ENCODE results near the gene FAM13C. TPM values are rescaled to one million over a fixed set of nuclear protein-coding genes. Genes with fewer than 3 reads are reported as not detected.

The FAM13C gene
- total RNA-seq, 1 donor from 2014 or later, result 11.8 TPM

DNA sequence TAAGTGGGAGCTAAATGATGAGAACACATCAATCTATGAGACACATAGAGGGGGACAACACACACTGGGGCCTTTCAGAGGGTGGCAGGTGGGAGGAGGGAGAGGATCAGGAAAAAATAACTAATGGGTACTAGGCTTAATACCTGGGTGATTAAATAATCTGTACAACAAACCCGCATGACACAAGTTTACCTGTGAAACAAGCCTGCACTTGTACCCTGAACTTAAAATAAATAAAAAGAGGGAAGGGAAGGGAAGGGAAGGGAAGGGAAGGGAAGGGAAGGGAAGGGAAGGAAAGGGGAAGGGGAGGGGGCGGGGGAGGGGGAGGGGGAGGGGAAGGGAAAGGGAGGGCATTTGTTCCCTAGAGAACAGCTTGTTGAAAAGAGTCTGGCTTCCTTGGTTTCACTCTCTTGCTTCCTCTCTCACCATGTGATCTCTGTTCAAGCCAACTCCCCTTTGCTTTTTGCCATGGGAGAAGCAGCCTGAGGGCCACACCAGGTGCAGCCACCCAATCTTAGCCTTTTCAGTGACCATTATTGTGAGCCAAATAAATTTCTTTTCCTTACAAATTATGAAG, 57.7 kb downstream of the FAM13C start:
- Histone ChIP-seq H3K4me3 (no peak overlapping the region), H3K9me3 (no peaks in the 10 kb centered on the region), H3K27ac (no peak overlapping the region), H3K27me3 (no peaks in the 10 kb centered on the region), H3K4me1 (no peaks in the 10 kb centered on the region), H3K36me3 (no peaks in the 10 kb centered on the region)
- TF ChIP-seq, protein P1, sequence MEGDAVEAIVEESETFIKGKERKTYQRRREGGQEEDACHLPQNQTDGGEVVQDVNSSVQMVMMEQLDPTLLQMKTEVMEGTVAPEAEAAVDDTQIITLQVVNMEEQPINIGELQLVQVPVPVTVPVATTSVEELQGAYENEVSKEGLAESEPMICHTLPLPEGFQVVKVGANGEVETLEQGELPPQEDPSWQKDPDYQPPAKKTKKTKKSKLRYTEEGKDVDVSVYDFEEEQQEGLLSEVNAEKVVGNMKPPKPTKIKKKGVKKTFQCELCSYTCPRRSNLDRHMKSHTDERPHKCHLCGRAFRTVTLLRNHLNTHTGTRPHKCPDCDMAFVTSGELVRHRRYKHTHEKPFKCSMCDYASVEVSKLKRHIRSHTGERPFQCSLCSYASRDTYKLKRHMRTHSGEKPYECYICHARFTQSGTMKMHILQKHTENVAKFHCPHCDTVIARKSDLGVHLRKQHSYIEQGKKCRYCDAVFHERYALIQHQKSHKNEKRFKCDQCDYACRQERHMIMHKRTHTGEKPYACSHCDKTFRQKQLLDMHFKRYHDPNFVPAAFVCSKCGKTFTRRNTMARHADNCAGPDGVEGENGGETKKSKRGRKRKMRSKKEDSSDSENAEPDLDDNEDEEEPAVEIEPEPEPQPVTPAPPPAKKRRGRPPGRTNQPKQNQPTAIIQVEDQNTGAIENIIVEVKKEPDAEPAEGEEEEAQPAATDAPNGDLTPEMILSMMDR (IDR thresholded peaks at IDR 0.05), result no peak
- ATAC-seq, result no peak
- DNase-seq, result no peak
- intact Hi-C loops (cut with DNase I), result no loop called here

DNA sequence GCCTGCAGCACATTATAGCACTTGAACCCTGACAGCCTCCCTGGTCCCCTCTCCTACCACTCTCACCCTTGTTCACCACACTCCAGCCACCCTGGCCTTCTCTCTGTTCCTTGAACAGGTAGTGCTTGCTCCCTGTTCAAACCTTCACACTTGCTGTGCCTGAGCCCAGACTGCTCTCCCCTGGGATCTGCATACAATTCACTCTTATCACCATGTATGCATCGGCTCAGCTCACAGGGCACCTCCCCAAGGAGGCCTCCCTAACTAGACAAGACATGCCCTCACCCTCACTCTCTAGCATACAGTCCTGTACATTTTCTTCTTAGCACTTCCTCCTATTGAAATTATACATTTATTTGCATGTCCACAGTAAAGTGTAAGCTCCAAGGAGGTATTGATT, 59.3 kb downstream of the FAM13C start:
- Histone ChIP-seq H3K27ac (no peak overlapping the region), H3K4me1 (no peaks in the 10 kb centered on the region), H3K36me3 (no peaks in the 10 kb centered on the region), H3K9me3 (no peaks in the 10 kb centered on the region), H3K27me3 (no peaks in the 10 kb centered on the region), H3K4me3 (no peak overlapping the region)
- intact Hi-C loops (cut with DNase I), result no loop called here
- TF ChIP-seq, protein P1 (IDR thresholded peaks at IDR 0.05), result no peak
- DNase-seq, result no peak
- ATAC-seq, result no peak

DNA sequence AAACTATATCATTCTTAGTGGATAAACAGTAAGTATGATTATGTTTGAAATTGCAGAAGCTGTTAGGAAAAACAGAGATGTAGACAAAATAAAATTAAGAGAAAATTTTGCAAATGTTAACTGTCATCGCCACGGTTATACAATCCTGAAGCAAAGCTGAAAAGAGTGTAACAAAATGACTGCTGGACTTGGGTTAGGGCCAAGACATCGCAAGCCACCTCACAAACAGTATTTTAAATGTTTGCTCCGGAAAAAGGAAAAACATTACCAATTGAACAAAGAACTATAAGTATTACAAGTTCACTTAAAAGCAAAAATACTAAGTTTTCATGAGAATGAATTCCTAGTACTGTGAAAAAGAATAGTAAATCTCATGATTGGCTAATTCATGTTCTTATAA, 60.0 kb downstream of the FAM13C start:
- DNase-seq (no peak), ATAC-seq (no peak)
- Histone ChIP-seq H3K27ac (no peak overlapping the region), H3K27me3 (no peaks in the 10 kb centered on the region), H3K36me3 (no peaks in the 10 kb centered on the region), H3K4me3 (no peak overlapping the region), H3K9me3 (no peaks in the 10 kb centered on the region), H3K4me1 (no peaks in the 10 kb centered on the region)
- TF ChIP-seq, protein P1 (IDR thresholded peaks at IDR 0.05), result no peak
- intact Hi-C loops (cut with DNase I), result no loop called here

DNA sequence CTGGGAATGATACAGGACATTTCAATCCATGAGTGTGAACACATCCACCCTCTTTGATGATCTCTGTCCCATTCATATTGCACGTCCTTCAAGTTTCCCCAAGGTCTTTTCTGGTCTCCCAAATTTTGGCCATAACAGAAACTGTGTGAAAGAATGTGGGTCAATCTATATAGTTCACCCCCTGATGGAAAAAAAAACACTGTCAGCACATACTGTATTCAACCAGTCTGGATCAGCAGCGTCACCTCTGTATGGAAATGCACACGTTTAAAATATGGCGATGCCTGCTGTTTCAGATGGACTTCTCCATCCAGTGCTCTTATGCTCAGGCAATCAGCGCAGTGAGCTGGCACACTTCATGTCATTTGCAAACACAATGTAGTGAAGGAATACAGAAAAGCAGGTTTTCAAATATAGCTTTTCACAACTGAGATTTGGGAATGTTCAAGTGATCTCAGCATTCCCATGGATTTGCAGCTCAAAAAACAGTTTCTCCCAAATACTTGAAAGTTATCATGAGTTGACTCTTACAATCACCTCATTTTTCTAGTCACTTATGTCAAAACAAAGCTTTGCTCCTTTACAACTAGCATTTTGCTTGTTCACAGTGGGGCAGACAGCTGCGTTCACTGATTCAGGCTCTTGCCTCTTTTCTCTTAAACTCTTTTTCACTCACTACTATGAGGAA, 61.1 kb downstream of the FAM13C start:
- Histone ChIP-seq H3K4me3 (no peak overlapping the region), H3K9me3 (no peaks in the 10 kb centered on the region), H3K36me3 (no peaks in the 10 kb centered on the region), H3K4me1 (no peaks in the 10 kb centered on the region), H3K27ac (no peak overlapping the region), H3K27me3 (no peaks in the 10 kb centered on the region)
- TF ChIP-seq, protein P1 (IDR thresholded peaks at IDR 0.05), result no peak
- DNase-seq (no peak), ATAC-seq (no peak)
- intact Hi-C loops (cut with DNase I), result no loop called here

DNA sequence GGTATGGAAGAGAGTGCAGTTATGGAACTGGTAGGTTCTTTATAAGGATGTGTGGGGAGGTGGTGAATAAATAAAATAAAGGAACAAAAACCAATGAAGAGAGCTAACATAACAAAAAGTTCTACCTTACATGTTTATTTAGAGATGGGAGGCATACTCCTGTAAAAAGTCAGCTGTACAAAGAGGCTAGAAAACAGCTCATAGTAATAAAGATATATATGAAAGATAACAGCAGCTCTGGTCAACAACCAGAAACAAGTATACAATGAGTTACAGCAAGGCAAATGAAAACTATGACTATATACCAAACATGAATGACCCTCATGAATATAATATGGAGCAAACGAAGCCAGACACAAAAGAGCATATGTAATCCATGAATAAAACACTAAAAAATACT, 62.0 kb downstream of the FAM13C start:
- no peaks in the 10 kb centered on the region for H3K27me3 ChIP-seq
- TF ChIP-seq, protein P1 (IDR thresholded peaks at IDR 0.05), result no peak
- no peak overlapping the region for H3K4me3 ChIP-seq
- H3K27ac ChIP-seq, result no peak overlapping the region
- DNase-seq, result no peak
- intact Hi-C loops (cut with DNase I), result no loop called here
- H3K9me3 ChIP-seq, result no peaks in the 10 kb centered on the region
- H3K4me1 ChIP-seq, result no peaks in the 10 kb centered on the region
- ATAC-seq, result no peak
- no peaks in the 10 kb centered on the region for H3K36me3 ChIP-seq

Data from upper lobe of right lung (tissue), 1 donor.